GDM1 (cell line): Measurements from ENCODE around the gene RXRB.

Experiments used
- DNase-seq: peaks from one replicate; lab custom pipeline; 2025; lab: John Stamatoyannopoulos, UW

RXRB gene

GRCh38 chr6:33197431-33198048 lies 2.9 kb downstream of the RXRB start:
- peak; percentile 53 for DNase-seq

- DNase-seq, result no peak
Observed at GRCh38 chr6:33195304-33196165, 4.9 kb downstream of the RXRB start.

GRCh38 chr6:33194431-33194979 lies 6.0 kb downstream of the RXRB start:
- DNase-seq, result no peak

- DNase-seq, result no peak
Observed at GRCh38 chr6:33193619-33194018, 6.8 kb downstream of the RXRB start.

- no peak for DNase-seq
Observed at GRCh38 chr6:33192671-33193602, 7.5 kb downstream of the RXRB start.

GRCh38 chr6:33192105-33192646 lies 8.3 kb downstream of the RXRB start, which contains the start of gene COL11A2:
Gene COL11A2 (minus strand): TSS chr6:33192467. CDS start chr6:33192240, 227 bp downstream.
- no peak for DNase-seq

- no peak for DNase-seq
Observed at GRCh38 chr6:33191383-33192104, 8.9 kb downstream of the RXRB start.

GRCh38 chr6:33190504-33191107 lies 9.9 kb downstream of the RXRB start:
- DNase-seq, result no peak

GRCh38 chr6:33189625-33190448 lies 10.6 kb downstream of the RXRB start:
- DNase-seq, result no peak

GRCh38 chr6:33189164-33189563 lies 11.3 kb downstream of the RXRB start:
- DNase-seq, result no peak

- no peak for DNase-seq
Observed at GRCh38 chr6:33187809-33188208, 12.7 kb downstream of the RXRB start.

- no peak for DNase-seq
Observed at GRCh38 chr6:33185654-33186187, 14.7 kb downstream of the RXRB start.

GRCh38 chr6:33185190-33185589 lies 15.3 kb downstream of the RXRB start:
- DNase-seq, result no peak

- DNase-seq, result no peak
Observed at GRCh38 chr6:33183071-33183683, 17.3 kb downstream of the RXRB start.

GRCh38 chr6:33181141-33181540 lies 19.3 kb downstream of the RXRB start:
- DNase-seq, result no peak

- no peak for DNase-seq
Observed at GRCh38 chr6:33178755-33179475, 21.6 kb downstream of the RXRB start.

GRCh38 chr6:33177552-33178446 lies 22.7 kb downstream of the RXRB start:
- DNase-seq, result no peak
